ENCODE results near the gene HOXB4.

- TF ChIP-seq POLR2AphosphoS5 (IDR thresholded peaks at IDR 0.05; ENCODE audit: low read depth, low read length) (no peak), POLR2A (IDR thresholded peaks at IDR 0.05; ENCODE audit: low read depth, low read length) (no peak), TAF1 (IDR thresholded peaks at IDR 0.05; ENCODE audit: borderline replicate concordance, low read depth, low read length) (no peak)
Measured at GRCh38 chr17:48565022-48565554, 13.1 kb downstream of the HOXB4 start.
